AG04449 (cell line): ENCODE measurements around the gene TIMP1.

Source experiments
- CTCF ChIA-PET: fragments of 350-600 bp; formaldehyde crosslinking; extraction: SDS; loops from one replicate; lab custom pipeline; 2021; ENCODE audit warnings: antibody characterized with exemption; lab: Yijun Ruan, JAX
- POLR2A ChIA-PET: fragments of 400-600, 350-600 bp; formaldehyde crosslinking; extraction: SDS; loops from one replicate; lab custom pipeline; 2020; ENCODE audit warnings: antibody characterized with exemption, inconsistent platforms; lab: Yijun Ruan, JAX
- DNase-seq: peaks from one replicate; pipeline ENCODE4 v3.0.0-alpha.2; 2010; ENCODE audit warnings: low read depth, low spot score
- H3K4me3 ChIP-seq: 2 replicates; pipeline ENCODE4 v1.5.1; 2011; ENCODE audit warnings: low read depth, mild to moderate bottlenecking, control low read depth, low read length
- CTCF ChIP-seq: IDR thresholded peaks from one replicate; pipeline ENCODE4 v1.5.1; 2011; ENCODE audit warnings: mild to moderate bottlenecking, moderate library complexity, low read length, control low read depth, inconsistent platforms; ENCODE audit not compliant: insufficient read depth; ENCODE audit errors: missing control alignments

The TIMP1 gene

GRCh38 chrX:47607091-47607490 lies 24.9 kb downstream of the TIMP1 start:
- CTCF ChIA-PET = no interaction called here
- POLR2A ChIA-PET = no interaction called here
- no peak for TF ChIP-seq CTCF
- DNase-seq = no peak
- H3K4me3 ChIP-seq = no peak overlapping the region

- ChIA-PET POLR2A (no interaction called here), CTCF (interaction anchor here (0.5 kb wide), 1 partner anchor 107 kb away, joined by 3 read pairs; no protein-coding TSS in a partner anchor)
- H3K4me3 ChIP-seq = no peak overlapping the region
- DNase-seq = no peak
- no peak for TF ChIP-seq CTCF
These were observed 26.0 kb downstream of the TIMP1 start for GRCh38 chrX:47608130-47608810.

- ChIA-PET POLR2A (no interaction called here), CTCF (no interaction called here)
- DNase-seq = no peak
- no peak overlapping the region for H3K4me3 ChIP-seq
- no peak for TF ChIP-seq CTCF
These were observed 28.3 kb downstream of the TIMP1 start for GRCh38 chrX:47610511-47610910.

GRCh38 chrX:47611489-47611888 lies 29.3 kb downstream of the TIMP1 start:
- no peak overlapping the region for H3K4me3 ChIP-seq
- POLR2A ChIA-PET = no interaction called here
- TF ChIP-seq CTCF = no peak
- CTCF ChIA-PET = no interaction called here
- no peak for DNase-seq

GRCh38 chrX:47611926-47612325 lies 29.7 kb downstream of the TIMP1 start:
- ChIA-PET POLR2A (no interaction called here), CTCF (no interaction called here)
- H3K4me3 ChIP-seq = no peak overlapping the region
- no peak for DNase-seq
- no peak for TF ChIP-seq CTCF

- CTCF ChIA-PET = no interaction called here
- DNase-seq = no peak
- H3K4me3 ChIP-seq = no peak overlapping the region
- TF ChIP-seq CTCF = no peak
- POLR2A ChIA-PET = no interaction called here
These were observed 30.2 kb downstream of the TIMP1 start for GRCh38 chrX:47612418-47612817.
